ENCODE data around the gene ARMC5. TPM values are rescaled to one million over a fixed set of nuclear protein-coding genes. Genes with fewer than 3 reads are reported as not detected.
A peak's percentile ranks its signal among the peaks of the same experiment; 100 is the strongest.

ARMC5 gene
- total and polyA plus RNA-seq, 9 of the 15 experiments (the other 6 are each of a cell fraction or from before 2014, with no cell fraction given), result 0.11 to 13.5 (median 2.1) TPM

- TF ChIP-seq SAP30 (IDR thresholded peaks at IDR 0.05; ENCODE audit: borderline replicate concordance, insufficient read depth, low read depth, low read length, poor library complexity, severe bottlenecking), result peak; percentile 34
- peak; percentile 91 for TF ChIP-seq TAF1 (IDR thresholded peaks at IDR 0.05; ENCODE audit: control insufficient read depth, extremely low read depth, insufficient read depth, low read length, severe bottlenecking)
- peak; percentile 57 for TF ChIP-seq PHF20 (IDR thresholded peaks at IDR 0.05; ENCODE audit: partially characterized antibody)
- peak; percentile 35 for TF ChIP-seq NFIC (IDR thresholded peaks at IDR 0.05)
- TF ChIP-seq SPI1 (IDR thresholded peaks at IDR 0.05; ENCODE audit: borderline replicate concordance, low read depth, low read length), result 0 out of 2 replicates have a peak, but pooled peaks have one; percentile 38
- TF ChIP-seq ZNF586 (CRISPR knock-in tag; conservative IDR thresholded peaks at IDR 0.05), result no peak
- no peak for TF ChIP-seq ZKSCAN8 (CRISPR knock-in tag; IDR thresholded peaks at IDR 0.05)
- TF ChIP-seq, protein P1, sequence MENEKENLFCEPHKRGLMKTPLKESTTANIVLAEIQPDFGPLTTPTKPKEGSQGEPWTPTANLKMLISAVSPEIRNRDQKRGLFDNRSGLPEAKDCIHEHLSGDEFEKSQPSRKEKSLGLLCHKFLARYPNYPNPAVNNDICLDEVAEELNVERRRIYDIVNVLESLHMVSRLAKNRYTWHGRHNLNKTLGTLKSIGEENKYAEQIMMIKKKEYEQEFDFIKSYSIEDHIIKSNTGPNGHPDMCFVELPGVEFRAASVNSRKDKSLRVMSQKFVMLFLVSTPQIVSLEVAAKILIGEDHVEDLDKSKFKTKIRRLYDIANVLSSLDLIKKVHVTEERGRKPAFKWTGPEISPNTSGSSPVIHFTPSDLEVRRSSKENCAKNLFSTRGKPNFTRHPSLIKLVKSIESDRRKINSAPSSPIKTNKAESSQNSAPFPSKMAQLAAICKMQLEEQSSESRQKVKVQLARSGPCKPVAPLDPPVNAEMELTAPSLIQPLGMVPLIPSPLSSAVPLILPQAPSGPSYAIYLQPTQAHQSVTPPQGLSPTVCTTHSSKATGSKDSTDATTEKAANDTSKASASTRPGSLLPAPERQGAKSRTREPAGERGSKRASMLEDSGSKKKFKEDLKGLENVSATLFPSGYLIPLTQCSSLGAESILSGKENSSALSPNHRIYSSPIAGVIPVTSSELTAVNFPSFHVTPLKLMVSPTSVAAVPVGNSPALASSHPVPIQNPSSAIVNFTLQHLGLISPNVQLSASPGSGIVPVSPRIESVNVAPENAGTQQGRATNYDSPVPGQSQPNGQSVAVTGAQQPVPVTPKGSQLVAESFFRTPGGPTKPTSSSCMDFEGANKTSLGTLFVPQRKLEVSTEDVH (IDR thresholded peaks at IDR 0.05; ENCODE audit: low read depth, partially characterized antibody), result peak; percentile 42
- TF ChIP-seq, protein P2, sequence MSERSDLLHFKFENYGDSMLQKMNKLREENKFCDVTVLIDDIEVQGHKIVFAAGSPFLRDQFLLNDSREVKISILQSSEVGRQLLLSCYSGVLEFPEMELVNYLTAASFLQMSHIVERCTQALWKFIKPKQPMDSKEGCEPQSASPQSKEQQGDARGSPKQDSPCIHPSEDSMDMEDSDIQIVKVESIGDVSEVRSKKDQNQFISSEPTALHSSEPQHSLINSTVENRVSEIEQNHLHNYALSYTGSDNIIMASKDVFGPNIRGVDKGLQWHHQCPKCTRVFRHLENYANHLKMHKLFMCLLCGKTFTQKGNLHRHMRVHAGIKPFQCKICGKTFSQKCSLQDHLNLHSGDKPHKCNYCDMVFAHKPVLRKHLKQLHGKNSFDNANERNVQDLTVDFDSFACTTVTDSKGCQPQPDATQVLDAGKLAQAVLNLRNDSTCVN (CRISPR knock-in tag; IDR thresholded peaks at IDR 0.05), result no peak
- no peak for TF ChIP-seq SREBF1 (IDR thresholded peaks at IDR 0.05; ENCODE audit: borderline replicate concordance, low read depth, low read length)
- TF ChIP-seq IRF2 (CRISPR knock-in tag; IDR thresholded peaks at IDR 0.05), result peak; percentile 59; the same call in 1 of the 2 replicates
- TF ChIP-seq KLF6 (CRISPR knock-in tag; IDR thresholded peaks at IDR 0.05; ENCODE audit: borderline replicate concordance), result peak; percentile 84
- peak; percentile 85 for TF ChIP-seq ETV5 (CRISPR knock-in tag; IDR thresholded peaks at IDR 0.05; ENCODE audit: low read depth)
- no peak for TF ChIP-seq PHTF2 (CRISPR knock-in tag; IDR thresholded peaks at IDR 0.05)
- TF ChIP-seq XRCC3 (IDR thresholded peaks at IDR 0.05), result no peak
- TF ChIP-seq ZNF217 (CRISPR knock-in tag; IDR thresholded peaks at IDR 0.05), result no peak
- 0 out of 2 replicates have a peak, but pooled peaks have one; percentile 37 for TF ChIP-seq ZNF282 (CRISPR knock-in tag; IDR thresholded peaks at IDR 0.05)
- TF ChIP-seq MECOM (CRISPR knock-in tag; IDR thresholded peaks at IDR 0.05), result no peak
- no peak for TF ChIP-seq GATAD2A (IDR thresholded peaks at IDR 0.05)
These were observed 48.8 kb downstream of the ARMC5 start, which contains the start of gene RUSF1 (continued) for GRCh38 chr16:31507929-31508705.
